ENCODE results near the gene ADGRF1. TPM values are rescaled to one million over a fixed set of nuclear protein-coding genes. Genes with fewer than 3 reads are reported as not detected.

Gene ADGRF1
- polyA plus RNA-seq, 1 of the 3 experiments (the other 2 are of a cell fraction), result not detected

- no peak for TF ChIP-seq RCOR1 (IDR thresholded peaks at IDR 0.05; ENCODE audit: low read length)
- TF ChIP-seq REST (IDR thresholded peaks at IDR 0.05; ENCODE audit: low read depth, low read length), result no peak
These were observed 77.2 kb downstream of the ADGRF1 start (continued) for GRCh38 chr6:46964716-46965519.

GRCh38 chr6:46963626-46964025, 78.5 kb downstream of the ADGRF1 start:
- H3K9ac ChIP-seq, result no peak overlapping the region
- DNase-seq, result no peak
- H3K36me3 ChIP-seq (replicated peaks in 1 of 2; ENCODE audit: control insufficient read depth in 1 of 2, insufficient read depth in 2 of 2, low read length in 1 of 2), result no peaks in the 10 kb centered on the region
- H3K4me3 ChIP-seq (ENCODE audit: low read depth in 2 of 2, low read length in 1 of 2), result no peak overlapping the region
- peaks cover 5% of the 10 kb centered on the region; the same call in 1 of the 2 replicates for H3K27me3 ChIP-seq (ENCODE audit: insufficient read depth)
- no peaks in the 10 kb centered on the region for H3K4me1 ChIP-seq (ENCODE audit: control insufficient read depth in 1 of 2, insufficient read depth in 2 of 2, low read depth in 1 of 2, low read length in 1 of 2)
- H2AFZ ChIP-seq (ENCODE audit: low read depth), result no peak overlapping the region
- H3K9me3 ChIP-seq, result no peaks in the 10 kb centered on the region
- TF ChIP-seq MAX (IDR thresholded peaks at IDR 0.05; ENCODE audit: low read depth) (no peak), YY1 (IDR thresholded peaks at IDR 0.05; ENCODE audit: low read depth) (no peak), TEAD4 (IDR thresholded peaks at IDR 0.05; ENCODE audit: borderline replicate concordance, insufficient read depth) (no peak), ZBTB33 (IDR thresholded peaks at IDR 0.05; ENCODE audit: borderline replicate concordance, low read depth) (no peak), ELF1 (IDR thresholded peaks at IDR 0.05) (no peak), FOXJ3 (CRISPR knock-in tag; IDR thresholded peaks at IDR 0.05) (no peak), SIN3A (IDR thresholded peaks at IDR 0.05; ENCODE audit: borderline replicate concordance, low read depth, low read length) (no peak), USF1 (IDR thresholded peaks at IDR 0.05; ENCODE audit: borderline replicate concordance, low read depth) (no peak), NRF1 (IDR thresholded peaks at IDR 0.05; ENCODE audit: low read depth, low read length) (no peak)
- no peak overlapping the region for H3K4me2 ChIP-seq
- CTCF ChIA-PET, result no interaction called here
- H3K9me2 ChIP-seq, result no peaks in the 10 kb centered on the region
- H3K79me2 ChIP-seq (ENCODE audit: insufficient read depth), result no peaks in the 10 kb centered on the region
- POLR2A ChIA-PET, result no interaction called here
- H3K27ac ChIP-seq (ENCODE audit: low read depth in 2 of 2, low read length in 1 of 2), result no peak overlapping the region
- H3F3A ChIP-seq (replicated peaks; ENCODE audit: insufficient read depth), result no peaks in the 10 kb centered on the region
- no peaks in the 10 kb centered on the region for H4K20me1 ChIP-seq (ENCODE audit: insufficient read depth)
- 10% methylated on average over 5 of the region's 5 CpGs for WGBS (ENCODE audit: low lambda C conversion rate)
